A549 (cell line): ENCODE data around the gene PRKCZ.

ENCODE experiments used
- CHD4 ChIP-seq: fragments of 200-600 bp; sonication (generic); IDR thresholded peaks from 2 replicates; pipeline ENCODE4 v1.6.1; 2016; ENCODE audit warnings: antibody characterized with exemption, mild to moderate bottlenecking, borderline replicate concordance
- CTCF ChIP-seq: fragments of >200 bp; sonication (Bioruptor Twin); formaldehyde crosslinking; IDR thresholded peaks from 3 replicates; pipeline ENCODE4 v1.5.1; 2016
- EP300 ChIP-seq, 2 experiments: fragments of >200 bp; sonication (Bioruptor Twin); formaldehyde crosslinking; IDR thresholded peaks; 2 replicates in 1 of 2; 3 replicates in 1 of 2; pipeline ENCODE4 v1.6.1; 2016 to 2017
- HOXA7 ChIP-seq: fragments of 250-450 bp; sonication (Bioruptor Pico); IDR thresholded peaks from 2 replicates; pipeline ENCODE4 v1.5.0; 2020; ENCODE audit warnings: mild to moderate bottlenecking, moderate library complexity
- MYC ChIP-seq: IDR thresholded peaks from 2 replicates; pipeline ENCODE4 v1.6.1; 2012; ENCODE audit warnings: mild to moderate bottlenecking, inconsistent platforms, low read length, improper control_type of control experiment, borderline replicate concordance
- NR3C1 ChIP-seq: fragments of >200 bp; sonication (Bioruptor Twin); formaldehyde crosslinking; IDR thresholded peaks from 3 replicates; pipeline ENCODE4 v1.6.1; 2017
- POLR2A ChIP-seq: IDR thresholded peaks from 2 replicates; pipeline ENCODE4 v1.6.1; 2012; ENCODE audit warnings: mild to moderate bottlenecking, low read length
- RAD21 ChIP-seq, 2 experiments: fragments of >200 bp in 1 of 2; sonication (Bioruptor Twin) in 1 of 2; formaldehyde crosslinking in 1 of 2; IDR thresholded peaks in 1 of 2; conservative IDR thresholded peaks in 1 of 2; 2 replicates in 1 of 2; 3 replicates in 1 of 2; pipeline ENCODE4 v1.6.1; 2012 to 2018; ENCODE audit warnings: inconsistent platforms in 1 of 2
- REST ChIP-seq: fragments of 200-600 bp; sonication (generic); IDR thresholded peaks from 2 replicates; pipeline ENCODE4 v1.6.1; 2016; ENCODE audit warnings: antibody characterized with exemption, mild to moderate bottlenecking, moderate library complexity
- SMC3 ChIP-seq: fragments of >200 bp; sonication (Bioruptor Twin); formaldehyde crosslinking; IDR thresholded peaks from 3 replicates; pipeline ENCODE4 v1.6.1; 2018; ENCODE audit warnings: inconsistent platforms

GRCh38 chr1:2128189-2128901 is 78.1 kb downstream of the PRKCZ start:
- TF ChIP-seq POLR2A: no peak
- no peak for TF ChIP-seq CTCF
- TF ChIP-seq RAD21 (conservative IDR thresholded peaks at IDR 0.05 in 1 of 2, IDR thresholded peaks at IDR 0.05 in 1 of 2): no peak
- no peak for TF ChIP-seq HOXA7 (CRISPR knock-in tag)
- TF ChIP-seq EP300 (IDR thresholded peaks at IDR 0.05): no peak
- TF ChIP-seq CHD4: no peak
- TF ChIP-seq NR3C1: no peak
- TF ChIP-seq SMC3: no peak
- TF ChIP-seq REST: no peak
- TF ChIP-seq MYC: no peak
